GM23338 (cell line): ENCODE results near the gene B3GAT3. TPM values are rescaled to one million over a fixed set of nuclear protein-coding genes. Genes with fewer than 3 reads are reported as not detected.

Experiments
- ATAC-seq: fragments of 200-7000 bp; cut with Tn5 transposase; 3 replicates; pipeline ENCODE4 v1.9.1; 2020
- DNase-seq: peaks from one replicate; pipeline ENCODE4 v3.0.0-alpha.2; 2015; ENCODE audit warnings: low spot score
- H2AFZ ChIP-seq: fragments of 200-600 bp; sonication (generic); 2 replicates; pipeline ENCODE4 v1.8.0; 2016; ENCODE audit warnings: antibody characterized with exemption, mild to moderate bottlenecking, moderate library complexity
- H3F3A ChIP-seq: fragments of 200-600 bp; sonication (generic); replicated peaks from 2 replicates; pipeline ENCODE4 v1.8.0; 2017; ENCODE audit warnings: antibody characterized with exemption, mixed run types, low read depth
- H3K27ac ChIP-seq: fragments of 200-600 bp; sonication (generic); 2 replicates; pipeline ENCODE4 v1.6.1; 2016; ENCODE audit warnings: low read depth
- H3K27me3 ChIP-seq: fragments of 200-600 bp; sonication (generic); 2 replicates; pipeline ENCODE4 v1.8.0; 2016; ENCODE audit warnings: mild to moderate bottlenecking, mixed run types, moderate library complexity; ENCODE audit not compliant: insufficient read depth
- H3K36me3 ChIP-seq: fragments of 200-600 bp; sonication (generic); 2 replicates; pipeline ENCODE4 v1.8.0; 2016; ENCODE audit warnings: mild to moderate bottlenecking; ENCODE audit not compliant: insufficient read depth
- H3K4me1 ChIP-seq: fragments of 200-600 bp; sonication (generic); 2 replicates; pipeline ENCODE4 v1.8.0; 2016; ENCODE audit warnings: mild to moderate bottlenecking, moderate library complexity; ENCODE audit not compliant: insufficient read depth
- H3K4me2 ChIP-seq: fragments of 200-600 bp; sonication (generic); 2 replicates; pipeline ENCODE4 v1.7.1; 2017; ENCODE audit warnings: mixed run types
- H3K4me3 ChIP-seq: fragments of 200-600 bp; sonication (generic); 2 replicates; pipeline ENCODE4 v1.6.1; 2016; ENCODE audit warnings: mixed run types
- H3K79me2 ChIP-seq: fragments of 200-600 bp; sonication (generic); replicated peaks from 2 replicates; pipeline ENCODE4 v1.8.0; 2017; ENCODE audit warnings: mild to moderate bottlenecking; ENCODE audit not compliant: insufficient read depth
- H3K9me2 ChIP-seq: fragments of 200-600 bp; sonication (generic); 2 replicates; pipeline ENCODE4 v1.8.0; 2017; ENCODE audit not compliant: insufficient read depth
- H4K20me1 ChIP-seq: fragments of 200-600 bp; sonication (generic); replicated peaks from 2 replicates; pipeline ENCODE4 v1.8.0; 2017; ENCODE audit warnings: mild to moderate bottlenecking; ENCODE audit not compliant: insufficient read depth
- H3K27ac Mint-ChIP-seq: 2 replicates; pipeline ENCODE4 v1.8.0; 2020; ENCODE audit warnings: inconsistent platforms, mild to moderate bottlenecking, moderate library complexity, mixed read lengths
- H3K27me3 Mint-ChIP-seq: 3 replicates; pipeline ENCODE4 v1.8.0; 2022; ENCODE audit warnings: low read depth, mild to moderate bottlenecking, moderate library complexity, mixed read lengths, inconsistent platforms; ENCODE audit not compliant: insufficient read depth, poor library complexity
- H3K36me3 Mint-ChIP-seq: 3 replicates; pipeline ENCODE4 v1.8.0; 2021; ENCODE audit warnings: low read depth, mild to moderate bottlenecking, inconsistent platforms, moderate library complexity, mixed read lengths
- H3K4me1 Mint-ChIP-seq: 3 replicates; pipeline ENCODE4 v1.8.0; 2020; ENCODE audit warnings: mild to moderate bottlenecking, inconsistent platforms, mixed read lengths
- H3K4me3 Mint-ChIP-seq: 3 replicates; pipeline ENCODE4 v1.8.0; 2021; ENCODE audit warnings: moderate library complexity, mild to moderate bottlenecking, inconsistent platforms, mixed read lengths
- H3K9me3 Mint-ChIP-seq: 3 replicates; pipeline ENCODE4 v1.8.0; 2020; ENCODE audit warnings: moderate library complexity, mild to moderate bottlenecking, inconsistent platforms, mixed read lengths
- CREB1 ChIP-seq: fragments of 250-450 bp; sonication (Bioruptor Pico); IDR thresholded peaks from 2 replicates; pipeline ENCODE4 v1.5.0; 2020; ENCODE audit warnings: low read depth, mild to moderate bottlenecking, moderate library complexity
- CTCF ChIP-seq, 2 experiments: fragments of 200-600 bp in 1 of 2; sonication (generic) in 1 of 2; conservative IDR thresholded peaks; 2 replicates each; pipeline versions ENCODE4 v1.5.1 to v1.6.1; 2016 to 2017; ENCODE audit warnings: antibody characterized with exemption in 2 of 2, low read depth in 2 of 2, mild to moderate bottlenecking in 2 of 2, moderate library complexity in 1 of 2
- ETS1 ChIP-seq: IDR thresholded peaks from 2 replicates; pipeline ENCODE4 v1.6.1; 2016; ENCODE audit warnings: antibody characterized with exemption
- EZH2 ChIP-seq: fragments of 200-600 bp; sonication (generic); IDR thresholded peaks from one replicate; pipeline ENCODE4 v1.8.0; 2017; ENCODE audit warnings: antibody characterized with exemption, mild to moderate bottlenecking, low read depth; ENCODE audit not compliant: unreplicated experiment
- JUNB ChIP-seq: IDR thresholded peaks from one replicate; pipeline ENCODE4 v1.6.1; 2016; ENCODE audit warnings: antibody characterized with exemption; ENCODE audit not compliant: unreplicated experiment
- POLR2AphosphoS5 ChIP-seq: IDR thresholded peaks from 2 replicates; pipeline ENCODE4 v1.6.1; 2016; ENCODE audit warnings: antibody characterized with exemption, low read depth
- REST ChIP-seq: IDR thresholded peaks from one replicate; pipeline ENCODE4 v1.6.1; 2018; ENCODE audit warnings: antibody characterized with exemption; ENCODE audit not compliant: unreplicated experiment
- STAT1 ChIP-seq: IDR thresholded peaks from one replicate; pipeline ENCODE4 v1.6.1; 2016; ENCODE audit warnings: antibody characterized with exemption; ENCODE audit not compliant: unreplicated experiment
- ZNF114 ChIP-seq: fragments of 250-450 bp; sonication (Bioruptor Pico); IDR thresholded peaks from 2 replicates; pipeline ENCODE4 v1.5.0; 2020; ENCODE audit warnings: mild to moderate bottlenecking, moderate library complexity
- ZNF331 ChIP-seq: fragments of 250-450 bp; sonication (Bioruptor Pico); IDR thresholded peaks from 2 replicates; pipeline ENCODE4 v1.5.0; 2020; ENCODE audit warnings: low read depth, mild to moderate bottlenecking, moderate library complexity
- polyA plus RNA-seq: library from polyadenylated mRNA; unstranded; fragments of >200 nt; fragmentation: Nextera tagmentation; extraction: Ambion mirVana; gene quantifications from 2 replicates; pipeline ENCODE4 v1.2.1, GENCODE V29; 2016
- total RNA-seq: library from RNA; depleted of rRNA; stranded (reverse); fragments of >200 nt; shearing (Covaris generic); gene quantifications from 2 replicates; pipeline ENCODE4 v1.2.3, GENCODE V29; 2014

Gene B3GAT3
- total and polyA plus RNA-seq, 2 experiments from 2014 or later = 16.4 to 18.4 TPM

- no peak overlapping the region for H3K4me2 ChIP-seq
- H3K4me3 ChIP-seq = no peak overlapping the region
- H3K9me2 ChIP-seq = no peaks in the 10 kb centered on the region
- Mint-ChIP-seq H3K27me3 (peaks cover 16% of the 10 kb centered on the region), H3K4me1 (peaks cover 21% of the 10 kb centered on the region), H3K9me3 (peaks cover 2% of the 10 kb centered on the region; the same call in 1 of the 3 replicates), H3K36me3 (peaks cover 31% of the 10 kb centered on the region), H3K27ac (no peak overlapping the region), H3K4me3 (no peak overlapping the region; the same call in 2 of the 3 replicates)
- H3K27me3 ChIP-seq = no peaks in the 10 kb centered on the region
- no peak overlapping the region for H3K27ac ChIP-seq
- TF ChIP-seq ZNF331 (CRISPR knock-in tag) (no peak), ZNF114 (no peak), ETS1 (no peak), STAT1 (no peak), EZH2 (no peak), JUNB (no peak), CREB1 (no peak), CTCF (conservative IDR thresholded peaks at IDR 0.05; ENCODE audit: low read depth in 2 of 2) (no peak), POLR2AphosphoS5 (no peak), REST (no peak)
- peaks cover 46% of the 10 kb centered on the region for H3K79me2 ChIP-seq
- peaks cover 10% of the 10 kb centered on the region for H4K20me1 ChIP-seq
- peaks cover 18% of the 10 kb centered on the region; the same call in 1 of the 2 replicates for H3F3A ChIP-seq
- peaks cover 9% of the 10 kb centered on the region; the same call in 1 of the 2 replicates for H3K4me1 ChIP-seq
- no peak for DNase-seq
- H3K36me3 ChIP-seq = peaks cover 10% of the 10 kb centered on the region; the same call in 1 of the 2 replicates
- no peak overlapping the region for H2AFZ ChIP-seq
- no peak for ATAC-seq
Observed at GRCh38 chr11:62648967-62649364, 27.2 kb upstream of the B3GAT3 start.
